Colon (tissue), 2 donors: ENCODE results near the gene GDI1.

ENCODE experiments used
- FAIRE-seq: peaks from 2 replicates; lab custom pipeline; 2012; peaks lifted over from hg19 to GRCh38; lab: Jason Lieb, UNC
- donor health status: control.
- donor health status: control.

The GDI1 gene

DNA sequence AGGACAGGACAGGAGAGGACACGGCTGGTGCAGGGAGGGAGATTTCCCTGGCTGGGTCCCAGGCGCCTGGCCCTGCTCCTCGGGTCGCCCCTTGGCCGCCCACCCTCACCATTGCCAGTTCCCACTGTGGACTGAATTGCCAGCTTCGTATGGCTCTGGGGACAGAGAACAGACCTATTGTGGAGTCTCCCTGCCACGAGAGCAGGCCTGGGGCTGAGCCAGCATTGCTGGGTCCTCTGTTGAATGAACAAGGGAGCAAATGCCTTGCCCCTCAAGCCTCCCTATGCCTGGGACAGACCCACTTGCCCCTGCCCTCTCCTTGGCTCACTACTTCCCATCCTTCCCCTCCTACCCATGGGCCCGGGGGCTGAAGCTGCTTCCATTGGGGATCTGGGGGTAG is 25.4 kb downstream of the GDI1 start:
- FAIRE-seq, result no peak

DNA sequence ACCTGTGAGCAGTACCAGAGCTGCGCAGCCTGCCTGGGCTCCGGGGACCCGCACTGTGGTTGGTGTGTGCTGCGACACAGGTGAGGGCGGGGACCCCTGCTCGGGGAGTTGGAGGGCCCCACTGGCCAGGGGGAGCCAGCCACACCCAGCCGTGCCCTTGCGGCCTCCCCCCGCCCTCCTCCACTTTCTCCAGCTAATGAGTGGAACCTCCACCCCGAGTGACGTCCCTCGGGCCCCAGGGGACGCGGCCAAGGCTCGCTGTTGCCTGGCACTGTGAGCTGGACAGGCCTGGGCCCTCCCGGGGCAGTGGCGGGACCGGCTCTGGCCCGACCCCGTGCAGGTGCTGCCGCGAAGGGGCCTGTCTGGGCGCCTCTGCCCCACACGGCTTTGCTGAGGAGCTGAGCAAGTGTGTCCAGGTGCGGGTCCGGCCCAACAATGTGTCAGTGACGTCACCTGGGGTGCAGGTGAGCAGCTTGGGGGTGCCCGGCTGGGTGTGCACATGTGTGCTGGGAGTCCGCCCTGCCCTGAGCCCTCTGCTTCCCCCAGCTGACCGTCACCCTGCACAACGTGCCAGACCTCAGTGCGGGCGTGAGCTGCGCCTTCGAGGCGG is 26.8 kb downstream of the GDI1 start:
- FAIRE-seq, result no peak

DNA sequence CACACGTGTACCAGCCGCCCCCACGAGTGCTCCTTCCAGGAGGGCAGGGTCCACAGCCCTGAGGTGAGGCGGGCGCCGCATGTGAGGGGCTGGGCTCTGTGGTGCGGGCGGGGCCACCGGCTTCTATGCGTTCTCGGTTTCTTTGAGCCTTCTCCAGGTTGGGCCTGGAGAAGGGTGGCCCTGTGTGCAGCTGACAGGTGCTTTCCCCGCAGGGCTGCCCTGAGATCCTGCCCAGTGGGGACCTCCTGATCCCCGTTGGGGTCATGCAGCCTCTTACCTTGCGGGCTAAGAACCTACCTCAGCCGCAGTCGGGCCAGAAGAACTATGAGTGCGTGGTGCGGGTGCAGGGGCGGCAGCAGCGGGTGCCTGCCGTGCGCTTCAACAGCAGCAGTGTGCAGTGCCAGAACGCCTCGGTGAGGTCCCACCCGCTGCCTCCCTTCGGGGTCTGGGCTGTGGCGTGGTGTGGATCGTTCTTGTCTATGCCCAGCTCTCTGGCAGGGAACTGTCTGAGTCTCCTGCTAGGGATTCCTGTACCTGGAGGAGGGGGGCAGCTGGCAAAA is 27.9 kb downstream of the GDI1 start:
- no peak for FAIRE-seq

DNA sequence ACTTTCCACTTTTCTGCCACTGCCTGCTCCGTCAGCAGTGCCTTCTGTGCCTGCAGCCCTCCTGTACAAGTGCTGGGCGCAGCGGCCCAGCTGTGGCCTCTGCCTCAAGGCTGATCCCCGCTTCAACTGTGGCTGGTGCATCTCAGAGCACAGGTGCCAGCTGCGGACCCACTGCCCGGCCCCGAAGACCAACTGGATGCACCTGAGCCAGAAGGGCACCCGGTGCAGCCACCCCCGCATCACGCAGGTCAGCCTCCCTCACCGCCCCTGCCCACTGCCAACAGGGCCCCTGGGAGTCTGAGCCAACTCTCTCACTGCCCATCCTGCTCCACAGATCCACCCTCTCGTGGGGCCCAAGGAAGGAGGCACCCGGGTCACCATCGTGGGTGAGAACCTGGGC is 28.6 kb downstream of the GDI1 start:
- FAIRE-seq, result no peak

DNA sequence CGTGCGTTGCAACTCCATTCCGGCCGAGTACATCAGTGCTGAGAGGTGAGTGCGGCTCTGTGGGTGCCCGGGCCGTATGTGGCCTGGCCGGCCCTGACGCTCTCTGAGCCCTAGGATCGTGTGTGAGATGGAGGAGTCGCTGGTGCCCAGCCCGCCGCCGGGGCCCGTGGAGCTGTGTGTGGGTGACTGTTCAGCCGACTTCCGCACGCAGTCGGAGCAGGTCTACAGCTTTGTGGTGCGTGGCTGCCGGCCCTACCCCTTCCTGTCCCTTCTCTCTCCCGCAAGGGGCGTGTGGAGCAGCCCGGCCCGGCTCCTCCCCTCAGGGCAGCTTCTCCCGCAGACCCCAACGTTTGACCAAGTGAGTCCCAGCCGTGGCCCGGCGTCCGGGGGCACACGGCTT is 29.1 kb downstream of the GDI1 start:
- no peak for FAIRE-seq

DNA sequence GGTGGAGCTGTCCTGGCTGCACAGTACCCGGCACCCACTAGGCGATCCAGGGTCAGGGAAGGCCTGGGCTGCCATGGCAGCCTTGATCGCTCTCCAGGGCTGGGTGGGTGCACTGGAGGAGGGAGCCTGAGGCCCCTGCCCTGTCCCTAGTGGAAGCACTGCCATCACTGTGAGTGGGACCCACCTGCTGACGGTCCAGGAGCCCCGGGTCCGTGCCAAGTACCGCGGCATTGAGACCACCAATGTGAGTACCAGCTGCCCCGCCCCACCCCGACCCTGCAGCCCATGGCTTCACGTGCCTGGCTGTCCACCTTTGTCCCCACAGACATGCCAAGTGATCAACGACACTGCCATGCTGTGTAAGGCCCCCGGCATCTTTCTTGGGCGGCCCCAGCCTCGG is 30.0 kb downstream of the GDI1 start:
- no peak for FAIRE-seq

DNA sequence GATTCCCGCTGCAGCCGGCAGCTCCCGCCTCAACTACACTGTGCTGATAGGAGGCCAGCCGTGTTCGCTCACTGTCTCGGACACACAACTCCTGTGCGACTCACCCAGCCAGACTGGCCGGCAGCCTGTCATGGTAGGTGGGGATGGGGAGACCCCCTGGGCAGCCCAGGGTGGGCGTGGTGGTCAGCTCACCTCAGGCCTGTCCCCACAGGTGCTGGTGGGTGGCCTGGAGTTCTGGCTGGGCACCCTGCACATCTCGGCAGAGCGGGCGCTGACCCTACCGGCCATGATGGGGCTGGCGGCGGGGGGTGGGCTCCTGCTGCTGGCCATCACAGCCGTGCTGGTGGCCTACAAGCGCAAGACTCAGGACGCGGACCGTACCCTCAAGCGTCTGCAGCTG is 30.6 kb downstream of the GDI1 start:
- FAIRE-seq, result no peak

DNA sequence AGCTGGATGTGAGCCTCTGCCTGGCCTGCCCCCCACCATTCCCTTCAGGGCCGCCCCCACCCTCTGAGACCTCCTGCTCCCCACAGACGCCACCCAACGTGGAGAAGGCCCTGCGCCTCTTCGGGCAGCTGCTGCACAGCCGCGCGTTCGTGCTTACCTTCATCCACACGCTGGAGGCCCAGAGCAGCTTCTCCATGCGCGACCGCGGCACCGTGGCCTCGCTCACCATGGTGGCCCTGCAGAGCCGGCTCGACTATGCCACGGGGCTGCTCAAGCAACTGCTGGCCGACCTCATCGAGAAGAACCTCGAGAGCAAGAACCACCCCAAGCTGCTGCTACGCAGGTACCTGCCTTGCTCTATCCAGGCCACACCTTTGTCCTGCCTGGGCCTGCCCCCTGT is 31.3 kb downstream of the GDI1 start:
- no peak for FAIRE-seq

DNA sequence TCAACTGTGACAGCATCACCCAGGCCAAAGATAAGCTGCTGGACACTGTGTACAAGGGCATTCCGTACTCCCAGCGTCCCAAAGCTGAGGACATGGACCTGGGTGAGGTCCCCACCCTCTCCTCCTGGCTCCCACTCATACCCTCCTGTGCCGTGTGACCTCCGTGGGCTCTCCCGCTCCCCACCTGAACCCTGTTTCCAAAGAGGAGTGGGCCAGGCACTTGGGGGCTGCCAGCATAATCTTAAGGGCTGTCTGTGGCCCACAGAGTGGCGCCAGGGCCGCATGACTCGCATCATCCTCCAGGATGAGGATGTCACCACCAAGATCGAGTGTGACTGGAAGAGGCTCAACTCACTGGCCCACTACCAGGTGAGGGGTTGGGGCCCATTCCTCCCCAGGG is 32.2 kb downstream of the GDI1 start:
- FAIRE-seq, result no peak

DNA sequence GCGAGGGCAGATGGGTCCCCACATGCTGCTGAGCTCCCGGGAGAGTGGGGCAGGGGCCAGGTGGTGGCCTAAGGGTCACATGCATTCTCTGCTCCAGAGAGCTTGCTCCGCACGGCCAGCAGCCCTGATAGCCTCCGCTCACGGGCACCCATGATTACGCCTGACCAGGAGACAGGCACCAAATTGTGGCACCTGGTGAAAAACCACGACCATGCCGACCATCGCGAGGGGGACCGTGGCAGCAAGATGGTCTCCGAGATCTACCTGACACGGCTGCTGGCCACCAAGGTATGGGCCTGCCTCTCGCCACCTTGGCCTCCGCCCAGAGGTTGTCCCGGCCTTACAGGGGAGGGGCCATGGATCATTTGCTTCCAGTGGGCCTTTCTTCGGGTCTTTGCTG is 32.9 kb downstream of the GDI1 start:
- FAIRE-seq, result no peak

DNA sequence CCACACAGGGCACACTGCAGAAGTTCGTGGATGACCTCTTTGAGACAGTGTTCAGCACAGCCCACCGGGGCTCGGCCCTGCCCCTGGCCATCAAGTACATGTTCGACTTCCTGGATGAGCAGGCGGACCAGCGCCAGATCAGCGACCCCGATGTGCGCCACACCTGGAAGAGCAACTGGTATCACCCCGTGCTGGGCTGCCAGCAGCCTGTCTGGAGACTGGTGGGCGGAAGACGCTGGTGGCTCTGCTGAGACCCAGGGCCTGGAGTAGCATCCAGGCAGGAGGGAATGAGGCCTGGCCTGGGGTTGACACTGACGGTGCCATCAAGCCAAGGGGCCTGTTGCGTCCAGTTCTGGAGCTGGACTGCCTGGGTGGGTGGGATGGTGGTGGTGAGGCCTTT is 33.5 kb downstream of the GDI1 start:
- FAIRE-seq, result no peak

DNA sequence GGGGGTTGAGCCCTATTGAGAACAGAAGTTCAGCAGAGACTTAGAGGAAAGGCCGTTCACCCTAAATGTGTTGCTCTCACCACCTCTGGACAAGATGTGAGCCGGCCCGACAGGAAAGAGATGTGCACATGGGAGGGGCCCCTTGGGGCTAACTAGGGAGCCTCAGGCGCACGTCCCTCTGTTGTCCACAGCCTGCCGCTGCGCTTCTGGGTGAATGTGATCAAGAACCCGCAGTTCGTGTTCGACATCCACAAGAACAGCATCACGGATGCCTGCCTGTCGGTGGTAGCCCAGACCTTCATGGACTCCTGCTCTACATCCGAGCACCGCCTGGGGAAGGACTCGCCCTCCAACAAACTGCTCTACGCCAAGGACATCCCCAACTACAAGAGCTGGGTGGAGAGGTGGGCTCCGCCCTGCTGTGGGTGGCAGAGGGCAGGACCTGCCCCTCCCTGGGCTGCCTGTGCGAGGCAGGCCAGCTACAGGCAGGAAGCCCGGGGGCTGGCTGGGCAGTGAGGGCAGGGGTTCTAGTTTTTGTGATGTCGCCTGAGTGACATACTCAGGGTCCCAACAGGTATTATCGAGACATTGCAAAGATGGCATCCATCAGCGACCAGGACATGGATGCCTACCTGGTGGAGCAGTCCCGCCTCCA is 34.1 kb downstream of the GDI1 start:
- FAIRE-seq, result no peak

DNA sequence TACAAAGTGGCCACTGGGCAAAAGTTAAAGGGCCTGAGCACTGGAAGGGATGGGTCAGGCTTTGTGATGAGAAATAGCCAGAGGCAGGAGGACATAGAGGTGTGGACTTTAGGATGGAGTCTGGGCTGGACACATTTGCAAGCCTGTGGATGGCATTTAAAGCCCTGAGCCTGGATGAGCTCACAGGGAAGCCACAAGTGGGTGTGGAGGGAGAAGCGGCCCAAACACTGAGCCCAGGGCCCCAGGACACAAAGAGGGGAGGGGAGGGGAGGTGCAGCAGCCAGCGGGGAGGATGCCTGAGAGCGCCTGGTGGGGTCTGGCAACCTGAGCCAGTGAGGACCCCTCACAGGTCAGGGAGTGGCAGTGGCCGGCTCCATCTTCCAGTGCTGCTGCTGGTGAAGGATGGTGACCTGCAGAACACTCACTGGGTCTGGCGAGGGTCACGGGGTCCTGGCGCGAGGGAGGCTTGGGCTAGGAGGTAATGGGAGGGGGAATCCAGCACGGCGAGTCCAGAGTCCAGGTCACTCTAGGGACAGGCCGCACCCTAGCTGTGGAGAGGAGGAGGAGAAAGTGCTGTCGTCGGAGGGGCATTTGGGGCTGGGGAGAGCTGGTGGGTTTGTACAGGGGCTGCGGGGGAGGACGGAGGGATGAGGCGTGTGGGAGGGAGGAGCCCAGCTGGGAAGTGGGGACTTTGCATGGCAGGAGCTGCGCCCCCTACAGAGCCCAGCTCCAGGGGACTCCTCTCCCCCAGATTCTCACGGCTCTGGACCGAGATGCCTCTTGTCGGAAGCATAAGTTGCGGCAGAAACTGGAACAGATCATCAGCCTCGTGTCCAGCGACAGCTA is 35.1 kb downstream of the GDI1 start:
- FAIRE-seq, result no peak

DNA sequence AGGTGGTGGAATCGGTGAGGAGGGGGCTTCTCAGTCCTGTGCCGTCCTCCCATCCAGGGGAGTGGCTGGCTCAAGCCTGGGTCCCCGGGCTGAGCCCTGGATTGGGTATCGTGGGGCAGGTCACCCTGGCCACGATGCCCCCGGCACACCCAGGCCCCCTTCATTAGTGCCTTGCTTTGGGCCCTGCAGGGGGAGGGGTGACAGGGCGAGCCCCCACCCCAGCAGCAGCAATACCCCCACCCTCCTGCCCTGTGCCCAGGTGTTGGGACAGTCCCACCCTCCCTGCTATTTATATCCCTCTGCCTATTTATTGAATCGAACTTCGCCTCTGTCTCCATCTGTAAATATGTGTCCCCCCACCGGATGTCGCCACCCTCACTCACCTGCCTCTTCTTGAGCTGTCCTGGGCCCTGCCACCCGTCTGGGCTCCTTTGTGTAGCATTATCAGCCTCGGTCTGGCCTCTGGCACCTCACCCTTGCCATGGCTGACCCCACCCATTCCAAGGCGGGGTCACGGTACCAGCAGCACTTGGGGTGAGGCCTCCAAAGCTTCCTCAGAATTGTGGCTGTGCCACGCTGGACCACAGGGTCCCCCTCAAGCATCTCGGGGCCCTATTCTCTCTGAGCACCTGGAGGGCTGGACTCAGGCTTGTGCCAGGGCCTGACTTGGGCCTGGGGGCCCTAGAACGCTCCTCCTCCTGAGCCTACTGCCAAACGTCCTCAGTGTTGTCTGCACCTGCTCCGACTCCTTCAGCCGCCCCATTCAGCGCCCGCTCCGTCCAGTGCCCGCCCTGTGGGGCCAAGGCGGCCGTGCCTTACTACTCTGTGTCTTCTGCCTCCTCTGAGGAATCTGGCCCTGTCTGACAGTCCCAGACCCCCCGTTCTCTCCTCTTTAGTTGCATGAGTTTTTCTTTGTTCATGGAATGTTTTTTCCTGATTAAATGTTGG is 36.0 kb downstream of the GDI1 start:
- no peak for FAIRE-seq

DNA sequence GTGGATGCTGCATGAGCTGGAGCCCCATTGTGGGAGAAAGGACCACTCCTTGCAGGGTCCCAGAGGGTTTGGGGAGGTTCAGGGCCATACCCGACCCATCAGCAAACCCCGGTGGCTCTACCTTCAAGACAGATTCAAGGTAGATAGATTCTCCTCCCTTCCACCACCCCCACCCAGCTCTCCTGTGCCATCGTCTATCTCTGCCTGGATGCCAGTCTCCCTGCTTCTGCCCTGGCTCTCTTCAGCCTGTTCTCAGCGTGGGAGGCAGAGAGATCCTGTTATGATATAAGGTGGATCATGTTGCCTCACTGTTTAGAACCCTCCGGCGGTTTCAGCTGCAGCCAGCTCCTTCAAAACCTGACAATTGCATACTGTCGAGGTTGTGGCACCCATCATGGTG is 36.7 kb downstream of the GDI1 start:
- no peak for FAIRE-seq

DNA sequence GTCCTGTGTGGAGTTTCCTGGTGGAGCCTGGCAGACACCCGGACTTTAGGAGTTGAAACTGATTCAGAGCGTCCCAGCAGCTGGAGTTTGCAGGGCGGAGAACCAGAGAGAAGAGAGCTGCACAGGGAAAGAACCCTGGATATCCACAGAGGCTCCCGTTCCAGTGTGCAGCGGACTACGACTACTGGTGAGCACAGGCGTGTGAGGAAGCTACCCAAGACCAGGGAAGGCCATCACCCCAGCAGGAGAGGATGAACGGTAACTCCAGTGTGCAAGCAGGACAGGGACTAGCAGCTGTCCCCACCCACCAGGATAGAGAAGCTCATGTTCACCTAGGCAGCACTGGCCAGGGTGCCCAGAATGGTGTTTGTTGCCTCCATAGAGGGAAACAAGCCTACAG is 39.9 kb downstream of the GDI1 start:
- FAIRE-seq, result no peak

DNA sequence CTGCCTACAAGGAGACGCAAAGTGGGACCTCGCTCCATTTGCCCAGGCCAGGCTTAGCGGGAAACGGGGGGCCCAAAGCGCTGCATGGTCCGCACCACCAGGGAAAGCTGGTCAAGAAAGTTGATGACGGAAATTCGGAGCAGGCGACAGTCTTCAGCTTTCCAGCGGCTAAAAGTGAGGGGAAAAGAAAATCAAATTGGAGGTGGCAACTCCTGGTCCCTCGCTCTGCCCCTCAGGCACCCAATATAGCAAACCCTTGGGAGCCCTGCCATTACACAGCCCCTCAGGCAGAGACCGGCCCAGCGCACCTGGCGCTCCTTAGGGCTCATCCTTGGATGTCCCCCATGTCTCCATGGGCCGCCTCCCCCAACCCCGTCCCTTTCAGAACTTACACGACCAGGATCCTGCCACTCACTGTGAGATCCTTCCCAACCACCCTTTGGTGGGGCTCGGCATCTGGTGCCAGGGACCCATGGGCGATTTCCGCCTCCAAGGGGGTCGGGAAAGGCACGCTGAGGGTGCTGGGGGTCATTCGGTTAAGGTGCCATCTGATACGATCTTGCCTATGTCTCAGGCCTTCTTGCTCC is 41.0 kb downstream of the GDI1 start:
- FAIRE-seq, result no peak

DNA sequence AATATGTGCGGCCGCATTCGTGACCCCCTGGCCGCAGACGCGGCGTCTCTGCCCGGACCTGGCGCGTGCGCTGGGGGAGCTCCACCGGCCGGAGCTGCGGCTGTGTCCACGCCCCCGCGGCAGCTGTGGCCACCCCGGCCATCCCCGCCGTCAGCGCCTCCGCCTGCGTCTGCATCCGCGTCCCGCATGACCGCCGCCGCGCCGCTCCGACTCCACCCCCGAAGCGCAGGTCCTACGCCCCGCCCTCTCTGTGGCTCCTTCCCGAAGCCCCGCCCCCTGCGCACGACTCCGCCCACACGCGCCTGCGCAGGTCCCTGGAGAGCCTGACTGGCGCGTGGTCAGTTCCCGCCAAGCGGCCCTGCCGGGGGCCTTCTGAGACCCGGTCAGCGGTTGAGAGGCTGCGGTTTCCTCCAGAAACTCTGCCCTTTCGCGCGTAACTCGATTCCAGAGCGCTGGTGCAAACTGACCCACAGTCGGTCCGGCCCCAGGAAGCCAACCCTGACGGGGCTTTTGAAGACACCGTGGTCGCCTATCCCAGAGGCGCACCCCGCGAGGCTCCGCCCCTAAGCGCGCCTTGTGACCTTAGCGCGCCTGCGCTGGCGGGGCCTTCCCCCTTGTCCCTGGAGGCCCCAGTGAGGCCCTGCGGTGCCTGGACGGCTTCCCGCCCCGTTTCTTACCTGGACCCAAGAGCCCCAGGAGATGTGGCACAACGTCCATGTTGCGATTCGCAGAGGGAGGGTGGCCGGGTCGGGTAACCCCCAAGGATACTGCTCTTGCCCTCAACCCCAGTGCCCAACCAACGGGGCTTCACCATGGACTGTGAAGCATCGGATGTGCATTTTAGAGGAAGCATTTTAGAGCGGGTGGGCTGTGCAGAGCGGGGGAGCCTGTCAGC is 42.0 kb downstream of the GDI1 start, which contains the start of gene LAGE3:
LAGE3 (minus strand) TSS at position 554 of the 895 bp plus-strand sequence; CDS start at position 188, 366 bp downstream.
- no peak for FAIRE-seq

DNA sequence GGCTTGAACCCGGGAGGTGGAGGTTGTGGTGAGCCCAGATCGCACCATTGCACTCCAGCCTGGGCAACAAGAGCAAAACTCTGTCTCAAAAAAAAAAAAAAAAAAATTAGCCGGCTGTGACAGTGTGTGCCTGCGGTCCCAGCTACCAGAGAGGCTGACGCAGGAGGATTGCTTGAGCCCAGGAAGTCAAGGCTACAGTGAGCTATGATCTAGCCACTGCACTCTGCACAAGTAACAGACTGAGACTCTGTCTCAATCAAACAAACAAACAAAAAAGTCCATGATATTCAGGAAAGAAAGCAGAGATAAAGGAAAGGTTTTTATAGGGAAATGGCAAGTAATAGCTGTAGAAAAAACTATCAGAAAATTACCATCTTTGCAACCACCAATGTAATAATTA is 44.2 kb downstream of the GDI1 start:
- no peak for FAIRE-seq

DNA sequence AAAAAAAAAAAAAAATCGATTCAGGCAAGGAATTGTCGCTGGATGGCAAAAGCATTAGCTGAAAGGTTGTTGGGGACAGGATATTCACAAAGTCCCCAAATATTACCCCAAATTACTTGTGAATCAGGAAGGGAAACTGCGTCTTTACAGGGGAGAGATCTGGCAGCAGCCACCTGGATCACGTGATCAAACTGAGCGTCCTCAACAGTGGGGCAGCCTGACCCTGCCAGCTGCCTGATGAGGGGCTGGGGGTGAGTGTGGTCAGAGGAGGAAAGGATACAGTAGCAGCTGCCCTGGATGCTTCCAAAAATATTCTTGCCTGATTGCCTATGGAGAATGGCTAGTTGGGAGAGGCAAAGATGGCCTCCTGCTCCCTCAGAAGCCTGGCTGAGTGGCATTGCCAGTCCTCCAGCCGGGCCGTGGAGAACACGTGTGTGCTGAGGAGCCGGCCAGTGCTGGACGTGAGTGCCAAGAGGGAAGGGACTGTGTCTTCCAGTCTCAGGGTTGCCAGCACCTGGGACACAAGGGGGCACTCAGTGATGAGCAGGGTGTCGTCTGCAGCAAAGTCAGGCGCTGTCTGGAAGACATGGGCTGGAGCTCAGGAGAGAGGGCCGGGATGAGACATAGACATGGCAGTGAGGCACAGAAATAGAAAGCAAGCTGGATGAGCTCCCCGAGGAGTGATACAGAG is 45.1 kb downstream of the GDI1 start:
- no peak for FAIRE-seq
